Cardiac fibroblast (primary cell): ENCODE measurements around the gene PMP22.

ENCODE experiments used
- DNase-seq, 2 donors: peaks; one replicate each; pipeline versions ENCODE4 v3.0.0 to v3.0.0-alpha.2; 2010; ENCODE audit warnings: low read depth in 2 of 2
- H3K4me3 ChIP-seq, 2 donors: replicated peaks in 1 of 2; 1 replicate in 1 of 2; 2 replicates in 1 of 2; pipeline ENCODE4 v1.5.1; 2011; ENCODE audit warnings: low read depth in 2 of 2, low read length in 2 of 2, mild to moderate bottlenecking in 2 of 2, moderate library complexity in 1 of 2
- CTCF ChIP-seq: IDR thresholded peaks from one replicate; pipeline ENCODE4 v1.5.1; 2011; ENCODE audit warnings: low read depth, mild to moderate bottlenecking, low read length, inconsistent platforms

Gene PMP22

GRCh38 chr17:15264542-15264941 is 584 bp downstream of the PMP22 start:
- no peak for TF ChIP-seq CTCF
- peak overlapping the region in 1 of 2 donors; percentile 29 for H3K4me3 ChIP-seq
- no peak for DNase-seq

DNA sequence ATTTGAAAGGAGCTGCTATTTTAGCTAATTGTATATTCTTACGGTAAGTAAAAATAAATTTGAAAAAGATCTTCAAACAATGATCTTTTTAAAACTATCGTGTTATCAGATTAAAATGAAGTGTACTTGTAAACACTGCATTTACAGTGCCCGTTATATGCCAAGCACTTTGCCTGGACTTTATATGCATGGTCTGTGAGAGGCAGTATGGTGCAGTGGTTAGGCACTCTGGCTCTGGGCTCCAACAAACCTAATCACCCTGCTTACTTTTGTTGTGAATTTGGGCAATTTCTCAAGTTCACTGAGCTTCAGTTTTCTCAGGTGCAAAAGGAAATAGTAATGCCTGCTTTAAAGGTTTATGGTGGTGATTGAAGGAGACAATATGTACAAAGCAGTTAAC is 1.4 kb downstream of the PMP22 start:
- no peak for TF ChIP-seq CTCF
- peak overlapping the region in 1 of 2 donors; percentile 74 for H3K4me3 ChIP-seq
- DNase-seq, result peak; percentile 13 to 27

DNA sequence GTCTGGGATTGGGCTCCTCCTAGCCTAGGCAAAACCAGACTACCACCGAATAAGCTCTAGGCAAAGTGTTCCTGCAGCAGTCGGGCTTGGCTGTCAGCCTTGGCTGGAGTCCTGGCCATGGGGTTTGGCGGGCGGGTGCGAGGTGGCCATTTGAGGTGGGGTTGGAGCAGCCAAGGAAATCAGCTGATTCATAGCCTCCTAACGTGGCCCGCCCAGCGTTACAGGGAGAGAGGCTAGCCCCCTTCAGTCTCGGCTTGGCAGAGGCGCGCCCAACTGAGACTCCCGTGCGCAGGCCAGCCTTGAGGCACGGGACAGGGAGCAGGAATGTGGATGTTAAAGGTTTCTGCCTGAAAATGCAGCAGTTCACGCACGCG is 1.9 kb downstream of the PMP22 start:
- peak overlapping the region; percentile 74 to 88 for H3K4me3 ChIP-seq
- peak; percentile 1 for TF ChIP-seq CTCF
- DNase-seq, result peak; percentile 77 to 96

- TF ChIP-seq CTCF, result peak; percentile 15
- peak; percentile 89 to 95 for DNase-seq
- peak overlapping the region; percentile 74 to 88 for H3K4me3 ChIP-seq
Measured at GRCh38 chr17:15262291-15263205, 2.6 kb downstream of the PMP22 start.

DNA sequence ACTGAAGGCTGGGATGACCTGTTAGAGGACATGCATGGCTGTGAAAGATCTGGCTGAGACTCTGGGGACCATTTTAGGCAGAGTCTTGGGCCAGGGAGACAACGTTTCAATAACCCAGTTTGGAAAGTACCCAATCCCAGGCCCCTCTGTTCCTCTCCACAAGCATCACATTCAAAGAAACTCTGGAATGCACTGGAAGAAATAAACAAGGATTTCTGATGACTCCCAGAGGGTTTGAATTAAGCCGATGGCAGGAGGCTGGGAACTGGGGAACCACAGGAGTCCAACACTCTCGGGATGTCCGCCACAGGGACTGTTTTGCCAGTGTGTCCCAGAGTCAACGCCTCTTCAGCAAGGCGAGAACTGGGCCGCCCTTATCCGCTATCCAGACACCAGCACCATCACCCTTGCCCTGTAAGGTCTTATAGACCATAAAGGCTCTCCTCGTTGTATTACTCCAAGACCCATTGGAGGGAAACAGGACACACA is 3.3 kb downstream of the PMP22 start:
- DNase-seq, result peak; percentile 27 to 49
- no peak for TF ChIP-seq CTCF
- H3K4me3 ChIP-seq, result peak overlapping the region; percentile 74 to 88

- TF ChIP-seq CTCF, result peak; percentile 43
- DNase-seq, result peak; percentile 65 to 70
- peak overlapping the region; percentile 74 to 88 for H3K4me3 ChIP-seq
Measured at GRCh38 chr17:15261258-15261801, 3.8 kb downstream of the PMP22 start.
